ENCODE results near the gene RFC2. TPM values are rescaled to one million over a fixed set of nuclear protein-coding genes. Genes with fewer than 3 reads are reported as not detected.

The RFC2 gene
- total RNA-seq, 2 experiments from 2014 or later = 91.5 to 96.0 TPM

Small RNA genes lying within 50 kb of the gene (microRNA-seq; reads per million reads assigned to microRNA genes)
- 2,081 reads per million, percentile 89 among the genes with 10 or more reads in this experiment for gene MIR590 (ENCODE audit: borderline microRNAs expressed, borderline replicate concordance)

Other genes with a start within 250 kb of the RFC2 start
- gene ELN, start 226.2 kb downstream of the RFC2 start, total RNA-seq = under 1 TPM; 0.07 to 0.19 TPM
- 1 to 10 TPM; 7.9 to 9.2 TPM for gene LIMK1, start 170.6 kb downstream of the RFC2 start, total RNA-seq
- gene EIF4H, start 80.0 kb downstream of the RFC2 start, total RNA-seq = 100 to 1,000 TPM; 492 to 518 TPM
- 1 to 10 TPM; 2.4 to 2.6 TPM for gene LAT2, start 44.4 kb downstream of the RFC2 start, total RNA-seq
- gene CLIP2, start 35.0 kb upstream of the RFC2 start, total RNA-seq = 1 to 10 TPM; 1.2 to 1.6 TPM
- 1 to 10 TPM; 2.9 to 5.5 TPM for gene GTF2IRD1, start 199.5 kb upstream of the RFC2 start, total RNA-seq

Data from activated naive CD4-positive, alpha-beta T cell treated with anti-CD3 and anti-CD28 coated beads for 36 hours (primary cell).